COLO668 (cell line): ENCODE data around the gene CELA1.

Source experiments
- DNase-seq: peaks from one replicate; lab custom pipeline; 2025; ENCODE audit not compliant: unreplicated experiment; lab: John Stamatoyannopoulos, UW

The CELA1 gene

GRCh38 chr12:51377099-51377984, 30.9 kb upstream of the CELA1 start:
- DNase-seq, result no peak

DNA sequence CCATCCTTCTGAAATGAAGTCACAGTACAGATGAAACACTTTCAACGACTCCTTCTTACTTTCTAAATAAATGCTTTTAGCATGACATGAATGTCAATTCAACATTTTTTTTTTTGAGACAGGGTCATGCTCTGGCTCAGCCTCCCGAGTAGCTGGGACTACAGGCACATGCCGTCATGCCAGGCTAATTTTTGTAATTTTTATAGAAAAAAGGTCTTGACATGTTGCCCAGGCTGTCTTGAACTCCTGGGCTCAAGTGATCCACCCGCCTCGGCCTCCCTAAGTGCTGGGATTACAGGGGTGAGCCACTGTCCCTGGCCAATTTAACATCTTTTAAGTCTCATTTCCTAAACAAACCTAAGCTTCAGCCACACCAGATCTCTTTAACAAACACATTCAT, 28.4 kb upstream of the CELA1 start:
- DNase-seq, result no peak

DNA sequence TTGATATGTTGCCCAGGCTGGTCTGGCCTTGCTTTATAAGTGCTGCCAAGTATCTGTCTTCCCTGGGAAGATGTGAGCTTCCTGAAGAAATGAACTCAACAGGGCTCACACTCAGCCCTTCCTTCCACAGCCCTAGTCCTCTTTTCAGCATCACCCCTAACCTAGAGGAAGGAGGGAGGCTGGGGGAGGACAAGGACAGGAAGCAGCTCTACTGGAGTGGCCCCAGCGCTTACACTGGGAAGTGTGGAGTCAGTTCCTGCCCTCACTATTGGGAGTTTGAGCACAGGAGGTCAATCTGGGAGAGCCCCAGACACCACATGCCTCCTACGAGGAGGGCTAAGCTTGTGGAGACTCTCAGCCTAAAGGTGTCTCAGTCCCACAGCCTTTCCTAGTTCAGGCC, 27.9 kb upstream of the CELA1 start:
- no peak for DNase-seq

GRCh38 chr12:51373187-51373586, 26.7 kb upstream of the CELA1 start:
- no peak for DNase-seq

DNA sequence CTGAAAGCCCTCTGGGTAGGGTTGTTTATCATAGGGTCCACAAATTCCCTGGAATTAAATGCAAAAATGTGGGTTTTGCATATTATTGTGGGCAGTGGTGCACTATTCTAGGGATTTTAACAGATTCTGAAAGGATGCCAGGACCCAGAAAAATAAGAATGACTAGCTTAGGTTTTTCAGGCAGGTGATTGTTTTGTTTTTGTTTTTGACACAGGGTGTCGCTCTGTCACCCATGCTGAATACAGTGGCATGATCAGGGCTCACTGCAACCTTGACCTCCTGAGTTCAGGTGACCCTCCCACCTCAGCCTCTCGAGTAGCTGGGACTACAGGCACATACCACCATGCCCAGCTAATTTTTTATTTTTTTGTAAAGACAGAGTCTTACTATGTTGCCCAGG, 25.5 kb upstream of the CELA1 start:
- no peak for DNase-seq

- DNase-seq, result no peak
These were observed 24.9 kb upstream of the CELA1 start for GRCh38 chr12:51371295-51371953.

GRCh38 chr12:51370667-51371066, 24.2 kb upstream of the CELA1 start:
- no peak for DNase-seq

DNA sequence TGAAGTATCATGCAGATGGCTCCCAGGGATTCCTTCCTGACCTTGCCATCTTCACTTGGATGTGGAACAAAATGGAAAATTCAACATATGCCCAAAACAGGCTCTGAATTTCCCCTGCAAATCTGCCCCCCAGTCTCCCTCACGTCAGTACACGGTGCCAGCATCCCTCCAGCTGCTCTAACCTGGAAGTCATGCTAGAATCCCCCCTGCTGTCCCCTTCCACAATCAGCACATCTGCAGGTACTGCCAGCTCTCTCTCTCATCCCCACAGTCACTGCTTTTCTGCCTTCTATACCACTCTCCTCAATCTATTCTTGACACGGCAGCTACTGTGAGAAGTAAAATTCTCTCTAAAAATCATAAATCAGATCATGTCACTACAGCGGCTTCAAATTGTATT, 23.1 kb upstream of the CELA1 start:
- no peak for DNase-seq

GRCh38 chr12:51368640-51369517, 22.4 kb upstream of the CELA1 start:
- peak; percentile 42 for DNase-seq

DNA sequence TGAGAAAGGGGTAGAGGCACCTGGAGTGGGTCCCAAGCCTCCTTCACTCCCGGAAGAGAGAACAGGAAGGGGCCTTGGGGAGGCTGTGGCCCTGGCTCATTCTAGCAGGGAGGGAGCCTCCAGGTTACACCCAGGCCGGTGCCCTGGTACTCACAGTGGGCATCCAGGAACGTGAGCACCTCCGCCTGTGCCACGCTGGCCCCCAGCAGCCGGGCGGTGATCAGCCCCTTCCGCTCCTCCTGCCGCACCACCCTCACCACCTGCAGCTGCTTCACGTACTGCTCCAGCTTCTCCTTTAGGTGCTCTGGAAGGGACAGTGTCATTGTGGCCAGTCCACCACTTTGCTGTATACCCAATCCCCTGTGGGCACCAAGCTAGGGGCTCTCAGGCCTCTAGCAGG, 18.8 kb upstream of the CELA1 start:
- DNase-seq, result no peak

DNA sequence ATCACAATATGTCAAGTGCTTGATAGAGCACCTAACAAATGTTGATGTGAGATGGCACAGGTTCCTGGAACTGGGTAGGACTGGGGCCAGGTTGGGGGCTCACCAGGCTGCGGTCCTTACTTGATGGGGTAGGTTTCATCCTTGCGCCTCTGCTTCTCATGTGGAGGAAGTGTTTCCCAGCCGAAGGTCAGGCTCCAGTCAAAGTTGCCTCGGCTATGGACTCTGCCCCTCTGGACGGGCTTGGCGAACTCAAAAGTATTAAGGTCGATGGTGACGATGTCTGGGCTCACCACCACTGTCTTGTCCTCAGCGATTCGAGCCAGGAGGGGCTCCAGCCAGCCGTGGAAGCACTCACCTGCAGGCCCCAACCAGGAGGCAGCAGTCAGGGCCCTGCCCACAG, 17.5 kb upstream of the CELA1 start:
- no peak for DNase-seq

- no peak for DNase-seq
These were observed 16.4 kb upstream of the CELA1 start for GRCh38 chr12:51362747-51363342.

DNA sequence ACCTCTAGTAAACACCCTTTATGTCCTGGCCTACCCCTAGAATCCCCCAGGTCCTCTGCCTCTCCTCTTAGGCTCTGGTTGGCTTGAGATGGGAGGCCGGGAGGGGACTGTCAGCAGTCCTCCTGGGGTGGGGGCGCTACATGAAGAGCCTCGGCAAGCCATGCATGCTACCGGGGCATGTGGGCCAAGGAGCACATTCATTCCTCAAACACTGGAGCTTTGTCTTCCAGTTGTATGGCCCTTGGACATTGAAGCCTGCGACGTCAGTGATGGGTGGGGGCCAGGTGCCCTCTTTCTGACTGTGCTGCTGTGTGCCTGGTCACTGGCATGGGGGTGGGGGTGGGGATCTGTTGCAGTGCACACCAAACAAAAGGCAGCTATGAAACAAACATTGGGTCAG, 15.8 kb upstream of the CELA1 start:
- no peak for DNase-seq

- no peak for DNase-seq
These were observed 14.9 kb upstream of the CELA1 start for GRCh38 chr12:51361161-51362016.

GRCh38 chr12:51360315-51360714, 13.8 kb upstream of the CELA1 start:
- no peak for DNase-seq

- DNase-seq, result no peak
These were observed 13.4 kb upstream of the CELA1 start for GRCh38 chr12:51359851-51360250.

GRCh38 chr12:51358496-51358895, 12.0 kb upstream of the CELA1 start:
- DNase-seq, result no peak

DNA sequence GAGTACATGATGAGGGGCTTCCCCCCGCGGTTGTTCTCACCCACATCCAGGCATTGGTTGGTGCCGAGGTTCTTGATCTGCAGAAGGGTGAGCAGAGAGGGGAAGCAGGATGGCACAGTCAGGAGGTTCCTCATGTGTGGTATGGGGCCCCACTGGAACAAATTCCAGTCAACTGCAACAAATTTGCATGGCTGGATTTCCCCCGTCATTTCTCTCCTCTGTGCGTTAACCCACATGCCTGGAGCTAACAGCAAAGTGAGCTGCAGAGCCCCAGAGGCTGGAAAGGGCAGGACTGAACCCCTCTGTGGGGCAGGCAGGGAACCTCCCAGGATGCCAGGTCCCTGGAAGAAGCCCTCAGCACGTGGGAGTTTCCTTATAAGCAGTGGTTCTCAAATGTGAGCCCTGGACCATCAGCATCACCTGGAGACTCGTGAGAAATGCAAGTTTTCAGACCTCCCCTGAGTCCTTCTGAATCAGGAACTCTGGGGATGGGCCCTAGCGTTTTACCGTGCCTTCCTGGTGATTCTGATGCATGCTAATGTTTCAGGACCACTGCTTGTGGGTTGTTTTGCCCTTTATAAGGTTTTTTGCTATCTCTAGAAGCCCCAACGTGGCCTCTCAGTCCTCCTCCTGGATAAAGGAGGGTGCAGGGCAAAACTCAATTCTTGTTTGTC, 11.0 kb upstream of the CELA1 start:
- DNase-seq, result no peak

- DNase-seq, result peak; percentile 13
These were observed 5.5 kb upstream of the CELA1 start for GRCh38 chr12:51351913-51352532.
